ENCODE measurements around the gene EIF4E.

The EIF4E gene

DNA sequence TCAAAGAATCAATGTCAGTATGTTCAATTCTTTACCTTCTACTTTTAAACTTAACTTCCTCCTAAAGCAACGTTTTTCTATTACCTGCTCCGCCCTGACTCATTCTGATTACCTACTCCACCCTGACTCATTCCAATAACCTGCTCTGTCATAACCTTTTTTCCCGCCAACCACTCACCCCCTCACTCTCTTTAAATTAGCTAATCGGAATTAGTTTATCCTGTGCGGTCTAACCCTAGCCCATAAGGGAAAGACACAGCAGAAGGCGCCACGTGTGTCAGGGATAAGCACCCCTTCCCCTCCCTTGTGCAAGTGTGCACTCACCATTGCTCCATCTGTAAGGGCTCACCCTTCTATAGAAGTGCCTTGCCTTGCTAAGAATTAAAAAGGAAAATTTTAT, 64.4 kb downstream of the EIF4E start:
- H3F3A ChIP-seq (ENCODE audit: insufficient read depth, low read length), result no peaks in the 10 kb centered on the region
- H3K4me1 ChIP-seq (ENCODE audit: insufficient read depth, low read length, severe bottlenecking), result no peaks in the 10 kb centered on the region
- no peaks in the 10 kb centered on the region for H3K9me2 ChIP-seq (ENCODE audit: low read depth, low read length)
- no peak overlapping the region for H3K27ac ChIP-seq (ENCODE audit: low read depth, low read length, poor library complexity, severe bottlenecking)
- no peaks in the 10 kb centered on the region for H3K9me3 ChIP-seq (ENCODE audit: low read length)
- H3K27me3 ChIP-seq (ENCODE audit: insufficient read depth, low read length), result no peaks in the 10 kb centered on the region
- no peak overlapping the region for H2AFZ ChIP-seq (ENCODE audit: low read length)
- no peak overlapping the region for H3K9ac ChIP-seq (ENCODE audit: low read length)
- no peak overlapping the region for H3K4me2 ChIP-seq (ENCODE audit: low read length)
- no peak overlapping the region for H3K4me3 ChIP-seq (ENCODE audit: low read depth, low read length, poor library complexity, severe bottlenecking)
- H3K79me2 ChIP-seq (ENCODE audit: insufficient read depth, low read length), result no peaks in the 10 kb centered on the region
- H3K36me3 ChIP-seq (ENCODE audit: insufficient read depth, low read length), result no peaks in the 10 kb centered on the region
- no peak for TF ChIP-seq EZH2 (IDR thresholded peaks at IDR 0.05; ENCODE audit: borderline replicate concordance, low read length)
- TF ChIP-seq, protein P1, sequence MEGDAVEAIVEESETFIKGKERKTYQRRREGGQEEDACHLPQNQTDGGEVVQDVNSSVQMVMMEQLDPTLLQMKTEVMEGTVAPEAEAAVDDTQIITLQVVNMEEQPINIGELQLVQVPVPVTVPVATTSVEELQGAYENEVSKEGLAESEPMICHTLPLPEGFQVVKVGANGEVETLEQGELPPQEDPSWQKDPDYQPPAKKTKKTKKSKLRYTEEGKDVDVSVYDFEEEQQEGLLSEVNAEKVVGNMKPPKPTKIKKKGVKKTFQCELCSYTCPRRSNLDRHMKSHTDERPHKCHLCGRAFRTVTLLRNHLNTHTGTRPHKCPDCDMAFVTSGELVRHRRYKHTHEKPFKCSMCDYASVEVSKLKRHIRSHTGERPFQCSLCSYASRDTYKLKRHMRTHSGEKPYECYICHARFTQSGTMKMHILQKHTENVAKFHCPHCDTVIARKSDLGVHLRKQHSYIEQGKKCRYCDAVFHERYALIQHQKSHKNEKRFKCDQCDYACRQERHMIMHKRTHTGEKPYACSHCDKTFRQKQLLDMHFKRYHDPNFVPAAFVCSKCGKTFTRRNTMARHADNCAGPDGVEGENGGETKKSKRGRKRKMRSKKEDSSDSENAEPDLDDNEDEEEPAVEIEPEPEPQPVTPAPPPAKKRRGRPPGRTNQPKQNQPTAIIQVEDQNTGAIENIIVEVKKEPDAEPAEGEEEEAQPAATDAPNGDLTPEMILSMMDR (IDR thresholded peaks at IDR 0.05; ENCODE audit: low read length), result no peak
- H4K20me1 ChIP-seq (ENCODE audit: insufficient read depth, low read length), result no peaks in the 10 kb centered on the region

GRCh38 chr4:98862371-98862770, 66.6 kb downstream of the EIF4E start:
- Histone ChIP-seq H3K9me2 (ENCODE audit: low read depth, low read length) (no peaks in the 10 kb centered on the region), H3F3A (ENCODE audit: insufficient read depth, low read length) (no peaks in the 10 kb centered on the region), H3K4me1 (ENCODE audit: insufficient read depth, low read length, severe bottlenecking) (no peaks in the 10 kb centered on the region), H3K9ac (ENCODE audit: low read length) (no peak overlapping the region), H3K27ac (ENCODE audit: low read depth, low read length, poor library complexity, severe bottlenecking) (no peak overlapping the region), H3K4me2 (ENCODE audit: low read length) (no peak overlapping the region), H3K9me3 (ENCODE audit: low read length) (no peaks in the 10 kb centered on the region), H3K79me2 (ENCODE audit: insufficient read depth, low read length) (no peaks in the 10 kb centered on the region), H2AFZ (ENCODE audit: low read length) (no peak overlapping the region), H4K20me1 (ENCODE audit: insufficient read depth, low read length) (no peaks in the 10 kb centered on the region), H3K36me3 (ENCODE audit: insufficient read depth, low read length) (no peaks in the 10 kb centered on the region), H3K4me3 (ENCODE audit: low read depth, low read length, poor library complexity, severe bottlenecking) (no peak overlapping the region), H3K27me3 (ENCODE audit: insufficient read depth, low read length) (no peaks in the 10 kb centered on the region)
- TF ChIP-seq, protein P1 (IDR thresholded peaks at IDR 0.05; ENCODE audit: low read length), result no peak
- TF ChIP-seq EZH2 (IDR thresholded peaks at IDR 0.05; ENCODE audit: borderline replicate concordance, low read length), result no peak

DNA sequence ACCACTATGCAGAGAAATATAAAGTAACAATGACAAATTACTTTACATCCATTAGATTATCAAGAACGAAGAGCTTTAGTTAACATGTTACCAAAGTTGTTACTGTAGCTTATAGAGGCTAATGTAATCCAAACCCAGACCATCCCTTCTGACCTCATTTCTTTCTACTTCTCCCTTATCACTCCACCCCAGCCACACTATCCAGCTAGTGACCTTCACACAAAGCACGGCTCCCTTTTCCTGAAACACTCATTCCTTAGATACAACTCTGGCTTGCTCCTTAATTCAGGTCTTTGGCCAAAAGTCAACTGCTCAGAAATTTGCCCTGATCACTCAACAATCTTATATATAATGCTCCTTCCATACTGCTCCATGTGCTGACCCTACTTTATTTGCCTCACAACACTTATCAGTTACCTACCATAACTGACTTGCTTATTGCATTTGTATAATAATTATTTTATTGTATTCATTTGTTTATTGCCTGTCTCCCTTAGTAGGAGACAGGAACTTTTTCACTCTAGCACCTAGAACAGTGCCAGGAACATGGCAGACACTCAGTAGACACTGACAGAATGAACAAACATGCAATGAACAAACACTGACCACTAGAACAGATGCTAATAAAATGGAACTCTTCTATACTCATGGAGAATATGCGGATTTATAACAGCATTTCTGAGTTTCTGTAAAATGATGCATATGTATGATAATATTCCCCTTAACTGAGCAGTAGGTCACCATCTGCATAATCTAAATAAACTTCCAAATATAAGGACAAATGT, 67.6 kb downstream of the EIF4E start:
- no peak overlapping the region for H2AFZ ChIP-seq (ENCODE audit: low read length)
- H3K4me1 ChIP-seq (ENCODE audit: insufficient read depth, low read length, severe bottlenecking), result no peaks in the 10 kb centered on the region
- H3K27ac ChIP-seq (ENCODE audit: low read depth, low read length, poor library complexity, severe bottlenecking), result no peak overlapping the region
- no peaks in the 10 kb centered on the region for H3K79me2 ChIP-seq (ENCODE audit: insufficient read depth, low read length)
- H3K27me3 ChIP-seq (ENCODE audit: insufficient read depth, low read length), result no peaks in the 10 kb centered on the region
- no peak overlapping the region for H3K9ac ChIP-seq (ENCODE audit: low read length)
- H3K9me2 ChIP-seq (ENCODE audit: low read depth, low read length), result no peaks in the 10 kb centered on the region
- H3K36me3 ChIP-seq (ENCODE audit: insufficient read depth, low read length), result no peaks in the 10 kb centered on the region
- H3F3A ChIP-seq (ENCODE audit: insufficient read depth, low read length), result no peaks in the 10 kb centered on the region
- no peaks in the 10 kb centered on the region for H3K9me3 ChIP-seq (ENCODE audit: low read length)
- H3K4me2 ChIP-seq (ENCODE audit: low read length), result no peak overlapping the region
- no peaks in the 10 kb centered on the region for H4K20me1 ChIP-seq (ENCODE audit: insufficient read depth, low read length)
- no peak overlapping the region for H3K4me3 ChIP-seq (ENCODE audit: low read depth, low read length, poor library complexity, severe bottlenecking)
- TF ChIP-seq EZH2 (IDR thresholded peaks at IDR 0.05; ENCODE audit: borderline replicate concordance, low read length), result no peak
- TF ChIP-seq, protein P1 (IDR thresholded peaks at IDR 0.05; ENCODE audit: low read length), result no peak

Data from OCI-LY1 (cell line).